GM19238 (cell line): ENCODE data around the gene GRB10.

Experiments
- DNase-seq: peaks from one replicate; pipeline ENCODE4 v3.0.0; 2011; ENCODE audit warnings: low spot score; ENCODE audit not compliant: insufficient read length

The GRB10 gene

DNA sequence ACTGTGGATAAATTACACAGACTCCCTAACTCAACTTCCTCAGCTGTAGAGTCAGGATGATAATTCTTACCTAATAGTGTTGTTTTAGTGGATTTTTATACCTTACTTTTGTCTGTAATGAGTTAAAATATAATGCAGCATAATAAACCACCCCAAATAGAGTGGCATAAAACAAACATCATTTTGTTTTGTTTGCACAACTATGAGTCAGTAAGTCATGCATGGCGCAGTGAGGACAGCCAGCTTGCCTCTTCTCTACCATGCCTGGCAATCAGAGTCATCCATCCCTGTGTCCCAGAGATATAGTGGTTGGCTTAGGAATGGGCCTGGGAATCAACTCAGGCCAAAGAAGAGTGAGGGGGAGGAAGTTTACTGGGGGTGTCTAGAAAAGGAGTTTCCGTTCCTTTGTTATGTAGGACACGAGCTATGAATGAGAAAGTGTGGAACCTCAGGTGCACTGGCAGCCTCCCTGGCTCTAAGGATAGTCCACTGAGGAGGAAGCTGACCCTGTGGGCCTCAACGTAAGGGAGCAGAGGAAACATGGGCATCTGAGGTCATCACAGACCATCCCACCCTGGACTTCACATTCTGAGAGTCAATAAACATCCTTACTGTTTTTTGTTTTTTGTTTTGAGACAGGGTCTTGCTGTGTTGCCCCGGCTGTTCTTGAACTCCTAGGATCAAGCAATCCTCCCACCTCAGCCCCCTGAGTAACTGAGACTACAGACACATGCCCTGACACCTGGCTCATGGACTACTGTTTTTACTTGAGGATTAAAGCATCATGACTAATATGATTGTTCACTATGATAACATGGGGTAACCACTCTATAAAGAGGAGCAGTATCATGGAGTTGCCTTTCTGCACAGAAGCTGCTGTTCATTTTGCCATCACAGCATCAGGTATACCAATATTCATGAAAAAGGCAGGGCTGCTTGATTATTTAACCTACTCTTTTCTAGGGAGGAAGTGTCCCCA lies 21.0 kb upstream of the GRB10 start:
- DNase-seq, result no peak

DNA sequence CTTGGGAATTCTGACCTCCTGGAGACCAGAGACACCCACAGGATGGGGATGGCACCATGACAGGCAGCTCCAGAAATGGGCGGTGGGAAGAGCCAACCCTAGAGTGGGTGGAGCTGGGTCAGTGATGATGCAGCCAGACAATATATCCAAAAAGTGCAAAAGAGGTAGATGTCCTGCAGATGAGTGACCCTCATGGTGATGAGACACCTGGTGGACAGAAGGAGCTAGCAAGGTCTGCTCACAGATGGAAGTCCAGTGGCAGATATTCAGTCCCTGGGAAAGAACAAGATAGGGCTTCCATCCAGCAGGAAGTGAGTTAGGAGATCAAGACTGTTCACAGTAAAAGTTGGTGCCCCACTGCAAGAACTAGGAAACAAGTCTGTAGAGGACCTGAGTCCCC lies 19.2 kb upstream of the GRB10 start:
- DNase-seq, result no peak

DNA sequence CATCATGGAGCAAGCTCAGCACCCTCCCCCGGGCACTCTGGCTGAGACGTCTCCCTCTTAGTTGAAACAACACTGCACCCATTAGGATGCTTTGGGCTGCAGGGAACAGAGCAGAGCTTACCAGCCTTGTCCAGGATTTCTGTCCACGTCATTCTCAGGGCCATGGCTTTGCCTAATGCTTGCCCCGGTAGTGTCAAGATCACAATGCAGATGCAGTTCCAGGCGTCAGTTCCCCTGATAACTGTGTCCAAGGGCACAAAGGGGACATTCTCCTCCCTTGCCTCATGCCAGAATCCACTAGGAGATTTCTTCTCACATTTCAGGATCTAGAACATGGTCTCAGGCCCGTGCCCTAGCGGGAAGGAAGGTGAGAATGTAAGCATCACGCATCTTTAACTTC lies 17.2 kb upstream of the GRB10 start:
- no peak for DNase-seq

DNA sequence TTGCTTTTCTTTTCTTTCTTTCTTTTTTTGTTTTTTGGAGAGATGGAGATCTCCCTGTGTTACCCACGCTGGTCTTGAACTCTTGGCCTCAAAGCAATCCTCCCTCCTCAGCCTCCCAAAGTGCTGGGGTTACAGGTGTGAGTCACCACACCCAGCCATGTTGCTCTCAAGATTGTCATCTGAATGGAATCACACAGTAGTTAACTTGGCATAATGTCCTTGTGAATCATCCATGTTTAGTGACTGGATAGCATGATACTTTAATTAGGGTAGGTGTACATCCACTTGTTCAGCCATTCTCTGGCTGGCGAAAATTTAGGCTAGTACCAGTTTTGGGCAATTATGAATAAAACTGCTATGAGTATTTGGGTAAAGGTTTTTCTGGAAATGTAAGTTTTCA lies 15.4 kb upstream of the GRB10 start:
- DNase-seq, result no peak

DNA sequence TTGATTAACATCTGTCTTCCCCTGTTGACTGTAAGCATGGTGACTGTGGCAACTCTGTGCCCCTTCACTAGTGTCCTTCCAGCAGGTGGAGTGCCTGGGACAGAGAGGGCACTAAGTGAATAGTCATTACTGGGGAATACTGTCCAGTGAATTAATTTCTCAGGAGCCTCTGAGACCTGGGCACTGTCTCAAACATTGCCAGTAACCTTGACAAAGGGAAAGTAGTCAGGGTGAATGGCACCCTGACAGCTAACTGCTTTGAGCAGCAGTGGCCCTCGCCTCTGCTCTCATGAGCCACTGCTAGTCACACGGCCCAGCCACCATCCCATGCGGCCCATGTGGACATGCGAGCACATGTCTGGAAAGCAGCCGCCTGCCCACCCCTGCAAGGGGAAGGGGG lies 13.1 kb upstream of the GRB10 start:
- DNase-seq, result no peak

DNA sequence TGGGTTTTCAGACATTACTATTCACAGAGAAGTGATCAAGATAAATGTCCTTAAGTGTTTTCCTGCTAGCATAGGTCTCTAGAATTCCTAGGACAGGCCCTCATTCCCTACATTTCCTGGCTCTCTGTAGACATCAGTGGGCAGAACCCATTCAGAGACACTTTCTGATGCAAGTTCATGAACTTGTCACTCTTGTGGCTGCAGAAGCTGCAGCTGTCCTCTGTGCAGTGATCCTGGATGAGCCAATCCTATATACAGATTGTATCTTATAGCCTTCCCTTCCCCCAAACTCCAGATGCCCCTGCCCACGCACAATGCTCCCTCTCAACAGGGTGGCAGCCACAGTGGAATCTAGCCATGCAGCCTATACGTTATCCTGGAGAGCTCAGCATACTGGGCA lies 12.6 kb upstream of the GRB10 start:
- DNase-seq, result no peak

DNA sequence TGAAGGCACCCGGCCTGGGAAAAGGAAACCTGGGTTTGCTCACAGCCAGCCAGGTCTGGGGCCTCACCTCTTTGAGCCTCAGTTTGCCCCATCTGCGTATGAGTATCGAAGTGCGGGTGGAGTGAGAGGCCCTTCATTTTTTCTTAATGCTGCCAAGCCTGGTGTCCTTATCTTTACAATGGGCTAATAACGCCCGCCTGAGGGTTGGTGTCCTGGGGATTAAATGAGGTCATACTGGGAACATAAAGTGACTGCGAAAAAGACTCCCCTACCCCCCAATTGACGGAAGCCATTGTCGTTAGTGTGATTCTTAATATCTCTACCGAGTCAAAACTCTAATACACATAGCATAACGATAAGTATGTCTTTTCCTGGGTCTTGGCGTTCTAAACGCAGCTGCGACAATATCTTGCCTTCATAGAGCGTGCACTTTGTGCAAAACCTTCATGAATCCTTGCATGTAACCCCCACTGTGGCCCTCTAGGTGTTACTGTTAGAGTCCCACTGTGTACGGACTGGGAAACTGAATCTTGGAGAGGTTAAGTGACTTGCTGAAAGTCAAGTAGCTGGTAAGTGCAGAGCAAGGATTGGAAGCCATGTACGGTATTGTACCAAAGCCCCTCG lies 11.4 kb upstream of the GRB10 start:
- DNase-seq, result no peak

DNA sequence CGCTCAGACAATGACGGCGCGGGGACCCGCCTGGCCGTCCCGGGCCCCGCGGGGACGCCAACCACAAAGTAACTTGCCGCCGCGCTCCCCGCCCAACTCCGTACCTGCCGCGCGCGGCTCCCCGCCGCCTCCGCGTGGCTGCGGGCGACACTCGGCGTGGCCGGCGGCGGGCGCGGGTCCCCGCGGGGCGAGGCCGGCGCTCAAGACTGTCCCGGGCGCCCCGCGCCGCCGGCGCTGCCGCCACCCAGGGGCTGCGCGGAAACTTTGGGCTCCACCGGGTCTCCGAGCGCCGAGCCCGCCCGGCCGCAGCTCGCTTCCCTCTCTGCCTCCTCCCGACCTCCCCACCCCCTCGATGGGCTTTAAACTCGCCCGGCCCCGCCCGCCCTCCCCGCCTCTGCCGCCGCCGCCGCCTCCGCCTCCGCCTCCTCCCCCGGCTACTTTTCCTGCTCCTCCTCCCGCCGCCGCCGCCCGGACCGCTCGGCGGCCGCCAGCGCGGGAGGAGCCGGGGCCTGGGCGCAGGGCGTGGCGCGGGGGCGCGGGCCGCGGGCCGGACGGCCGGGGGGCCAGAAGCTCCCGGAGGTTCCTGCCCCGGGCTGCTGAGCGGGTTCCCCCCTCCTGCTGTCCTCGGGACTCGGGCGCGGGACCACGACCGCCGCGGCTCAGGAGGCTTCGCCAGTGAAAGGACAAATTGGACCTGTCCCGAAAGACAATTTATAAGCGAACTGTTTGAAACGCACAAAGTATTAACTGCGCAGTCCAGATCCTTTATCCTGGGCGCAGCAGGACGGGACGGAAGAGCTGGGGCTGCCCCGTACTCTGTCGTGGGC lies 10.6 kb upstream of the GRB10 start:
- no peak for DNase-seq

DNA sequence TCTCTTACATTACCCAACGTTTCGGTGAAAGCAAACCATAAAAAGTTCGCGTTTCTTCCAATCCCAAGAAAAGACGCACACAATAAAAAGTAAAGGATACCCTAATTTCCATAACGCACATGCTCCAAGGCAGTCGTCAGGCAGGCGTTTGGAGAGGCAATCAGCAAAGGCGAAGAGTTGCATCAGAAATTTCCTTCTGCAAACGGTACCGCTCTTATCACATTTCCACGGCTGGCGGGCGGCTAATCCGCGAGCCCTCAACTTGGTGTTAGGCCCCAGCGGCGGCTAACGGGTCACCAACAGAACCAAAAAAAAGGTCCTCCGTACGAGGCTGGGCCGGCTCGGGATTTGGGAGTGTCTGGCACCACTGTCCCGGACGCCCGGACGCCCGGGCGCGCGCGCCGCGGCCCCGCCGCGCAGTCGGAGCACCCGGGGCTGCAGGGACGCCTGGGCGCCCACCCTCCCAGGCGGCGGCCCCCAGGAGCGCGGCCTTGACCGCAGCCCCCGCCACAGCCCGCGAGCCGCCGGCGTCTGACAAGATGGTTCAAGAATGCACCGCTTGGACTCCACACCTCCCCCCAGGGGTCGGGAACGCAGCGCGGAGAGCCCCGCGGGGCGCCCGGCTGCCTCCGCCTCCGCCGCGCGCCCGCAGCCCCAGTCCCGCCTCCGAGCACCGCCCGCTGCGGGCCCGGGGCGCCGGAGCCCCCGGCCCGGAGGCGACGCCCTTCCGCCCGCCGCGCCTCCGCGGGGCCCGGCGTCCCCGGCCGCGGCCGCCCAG lies 9.8 kb upstream of the GRB10 start:
- no peak for DNase-seq

DNA sequence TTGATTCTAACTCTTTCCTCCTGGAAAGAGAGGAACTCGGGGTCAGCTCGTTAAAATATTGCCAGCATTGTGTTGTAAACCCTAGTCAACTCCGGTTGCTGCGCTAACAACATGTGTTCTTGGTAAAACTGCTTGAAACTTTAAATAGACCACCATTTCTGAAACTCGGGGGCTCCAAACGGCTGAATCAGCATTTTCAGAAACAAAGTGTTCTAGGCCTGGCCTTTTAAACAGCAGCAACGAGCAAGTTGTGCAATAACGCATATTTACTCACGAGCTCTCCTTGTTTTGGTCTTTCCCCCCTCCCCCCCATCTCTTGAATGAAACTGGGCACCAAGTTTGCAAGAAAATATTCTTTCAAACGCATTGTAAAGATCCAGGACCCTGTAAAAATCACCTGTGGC lies 9.2 kb upstream of the GRB10 start:
- DNase-seq, result no peak

DNA sequence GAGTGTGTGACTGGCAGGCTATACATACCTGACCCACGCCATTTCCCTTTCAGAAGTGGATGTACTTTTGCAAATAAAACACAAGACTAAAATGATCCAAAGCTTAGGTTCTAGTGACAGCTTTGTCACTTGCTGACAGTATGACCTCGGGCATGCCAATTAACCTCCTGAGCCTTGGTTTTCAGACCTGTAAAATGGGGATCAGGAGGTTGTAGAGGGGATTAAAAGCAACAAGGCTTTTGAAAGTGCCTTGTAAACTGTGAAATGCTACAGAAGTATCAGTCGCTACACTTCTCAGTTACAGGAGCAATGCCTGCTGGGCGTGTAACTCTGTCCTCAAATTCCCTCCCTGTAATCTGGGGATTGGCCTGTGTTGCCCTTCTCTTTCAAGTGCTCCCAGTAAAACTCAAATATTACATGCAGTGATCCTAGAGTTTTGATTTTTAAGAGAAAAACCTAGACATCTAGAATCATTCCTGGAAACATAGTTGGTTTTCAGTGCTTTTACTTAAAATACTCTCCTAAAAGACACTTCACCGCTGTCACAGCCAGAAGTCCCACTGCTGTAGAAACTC lies 8.8 kb upstream of the GRB10 start:
- no peak for DNase-seq

DNA sequence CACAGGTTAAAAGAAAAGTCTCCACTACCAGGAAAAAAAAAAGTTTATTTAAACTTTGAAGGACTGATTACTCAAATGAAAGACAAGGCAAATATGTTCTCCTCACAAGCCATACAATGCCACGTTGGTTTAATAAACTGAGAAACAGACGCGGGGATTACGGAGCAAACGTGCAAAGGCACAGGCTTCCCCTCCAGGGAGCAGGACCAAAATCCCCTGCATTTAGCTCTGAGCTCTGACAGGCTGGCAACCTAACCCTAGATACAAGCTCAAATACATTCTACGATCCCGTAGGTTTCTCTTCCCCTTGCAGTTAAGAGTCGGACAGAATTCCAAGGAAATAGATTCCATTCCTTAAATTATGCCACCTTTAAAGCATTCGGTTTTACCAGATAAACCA lies 7.7 kb upstream of the GRB10 start:
- no peak for DNase-seq

DNA sequence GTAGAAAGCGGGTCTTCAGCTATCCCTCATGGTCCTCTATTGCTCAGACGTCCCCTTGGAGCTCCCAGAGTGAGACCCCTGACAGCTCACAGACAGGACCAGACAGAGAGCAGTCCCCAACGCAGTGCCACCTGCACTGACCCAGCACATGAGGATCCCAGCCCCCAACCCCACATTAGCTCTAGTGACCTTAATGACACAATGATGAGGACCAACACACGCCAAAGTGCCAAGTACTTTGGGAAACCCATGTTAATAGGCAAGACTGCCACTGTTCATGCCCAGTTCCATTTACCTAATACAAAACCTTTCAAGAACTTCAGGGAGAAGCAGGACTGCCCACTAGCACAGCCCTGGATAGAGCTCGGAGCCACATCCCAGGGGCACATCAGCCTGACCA lies 5.7 kb upstream of the GRB10 start:
- no peak for DNase-seq

DNA sequence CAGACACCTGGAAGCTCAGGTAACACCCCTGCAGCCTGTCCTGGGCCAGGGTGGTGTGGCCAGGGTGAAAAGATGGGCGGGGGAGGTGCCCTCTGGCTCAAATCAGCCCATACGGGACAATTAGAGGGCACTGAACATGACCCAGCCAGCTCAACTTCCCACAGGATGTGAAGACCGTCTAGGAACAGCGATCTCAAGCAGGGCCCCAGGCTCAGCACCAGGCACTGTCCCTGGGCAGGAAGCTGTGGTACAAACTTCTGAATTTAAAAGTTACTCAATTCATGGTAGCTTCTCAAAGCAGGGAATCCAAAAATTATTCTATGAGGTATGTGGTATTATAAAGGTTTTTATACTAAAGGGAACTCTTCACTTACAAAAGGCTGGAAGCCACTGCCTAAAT lies 5.1 kb upstream of the GRB10 start:
- DNase-seq, result no peak

DNA sequence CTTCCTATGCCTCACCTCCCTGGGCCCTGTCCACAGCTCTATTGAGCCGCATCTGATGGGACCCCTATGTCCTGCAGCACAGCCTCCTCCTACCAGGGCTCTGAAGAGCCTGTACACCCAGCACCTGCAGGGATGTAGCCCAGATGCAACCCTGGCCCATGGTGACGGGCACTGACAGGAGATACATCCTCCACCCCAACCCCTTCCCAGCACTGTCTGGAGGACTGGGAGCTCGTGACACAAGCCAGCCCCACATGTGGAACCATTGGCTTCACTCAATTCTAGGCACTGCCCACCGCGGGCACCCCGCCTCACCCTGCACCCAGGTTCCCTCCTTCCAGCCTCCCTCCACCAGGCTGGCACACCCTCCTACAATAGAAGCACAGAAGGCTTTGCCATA lies 2.6 kb upstream of the GRB10 start:
- DNase-seq, result no peak

DNA sequence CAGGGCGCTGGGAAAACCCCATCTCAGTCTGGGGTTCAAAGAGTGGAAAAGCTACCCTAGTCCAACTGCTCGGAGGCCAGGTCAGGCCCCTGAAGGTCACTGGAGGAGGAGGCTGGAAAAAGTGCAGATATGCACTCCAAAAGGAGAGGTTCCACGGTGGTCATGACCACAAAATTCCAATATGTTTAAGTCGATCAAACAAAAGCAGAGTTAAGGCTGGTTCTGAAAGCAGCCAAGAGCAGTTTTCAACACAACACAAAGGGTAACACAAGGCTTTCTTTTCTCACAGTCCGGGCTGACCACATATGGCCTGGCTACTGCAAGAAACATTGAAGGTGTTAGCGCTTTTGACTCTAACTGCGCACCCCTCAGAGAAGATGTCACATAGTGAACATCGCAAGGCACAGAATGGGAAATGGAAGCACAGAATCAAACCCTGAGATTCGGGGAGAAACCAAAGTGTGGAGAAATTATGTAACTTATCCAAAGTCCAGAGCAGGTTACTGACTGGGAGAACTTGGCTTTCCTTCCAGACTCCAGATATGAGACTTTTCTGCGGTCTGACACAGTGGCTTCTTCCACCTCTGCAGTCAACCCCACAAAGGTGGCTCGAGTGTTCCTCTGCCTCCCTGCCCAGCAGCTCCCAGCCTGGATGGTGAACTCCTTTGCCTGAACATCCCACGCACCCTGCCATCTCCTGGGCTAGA lies 1.3 kb upstream of the GRB10 start:
- DNase-seq, result no peak

DNA sequence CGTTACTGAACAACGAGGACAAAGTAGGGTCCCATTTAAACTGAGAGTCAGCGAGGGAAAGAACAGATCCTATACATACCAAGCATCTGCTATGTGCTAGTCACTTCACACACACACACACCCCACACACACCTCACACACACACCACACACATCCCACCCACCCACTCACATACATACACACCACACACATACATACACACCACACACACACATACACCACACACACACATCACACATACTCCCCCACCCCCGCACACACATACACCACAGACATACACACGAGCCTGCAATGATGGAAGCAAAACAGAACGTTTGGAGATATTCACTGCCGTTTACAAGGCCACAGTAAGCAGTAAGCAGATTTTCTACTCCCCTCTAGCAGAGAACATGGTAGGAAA lies 607 bp upstream of the GRB10 start:
- no peak for DNase-seq

DNA sequence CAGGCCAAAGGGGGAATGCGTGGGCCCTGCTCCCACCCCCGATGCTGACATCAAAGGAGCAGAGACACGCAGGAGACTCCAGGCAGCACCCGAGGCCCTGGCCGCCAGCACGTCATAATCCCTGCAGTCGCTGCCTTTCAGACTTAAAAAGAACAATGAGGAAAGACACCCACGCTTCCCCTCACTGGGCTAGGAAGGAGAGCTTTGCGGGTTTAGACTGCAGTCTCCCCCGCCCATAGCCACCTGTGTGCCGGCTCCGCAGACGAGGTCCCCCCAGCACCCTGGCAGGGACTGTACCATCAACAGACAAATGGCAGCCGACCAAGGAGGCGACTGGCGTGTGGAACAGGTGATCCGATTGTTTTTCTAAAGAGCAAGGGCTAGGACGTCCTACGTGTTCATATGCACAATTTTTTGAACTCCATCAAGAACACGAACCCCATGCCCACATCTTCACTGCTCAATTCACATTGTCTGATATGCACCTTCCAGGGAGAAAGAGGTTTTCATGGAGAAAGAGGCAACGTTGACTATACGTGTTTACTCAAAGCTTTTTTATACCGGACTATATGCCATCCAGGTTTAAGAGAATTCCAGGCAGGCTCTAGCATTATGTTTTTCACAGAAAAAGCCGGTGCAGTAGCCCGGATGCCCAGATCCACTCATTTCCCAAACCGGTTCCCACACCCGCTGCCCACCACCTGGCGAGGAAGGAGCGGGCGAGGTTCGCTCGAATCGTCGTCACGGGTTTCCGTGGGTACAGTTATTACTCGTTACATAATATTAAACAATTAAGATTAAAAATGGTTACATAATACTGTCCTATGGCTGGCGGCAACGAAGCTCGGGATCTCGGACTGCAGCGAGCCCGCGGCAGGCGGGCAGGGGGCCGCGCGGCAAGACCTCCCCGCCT lies 1.1 kb downstream of the GRB10 start:
- no peak for DNase-seq

DNA sequence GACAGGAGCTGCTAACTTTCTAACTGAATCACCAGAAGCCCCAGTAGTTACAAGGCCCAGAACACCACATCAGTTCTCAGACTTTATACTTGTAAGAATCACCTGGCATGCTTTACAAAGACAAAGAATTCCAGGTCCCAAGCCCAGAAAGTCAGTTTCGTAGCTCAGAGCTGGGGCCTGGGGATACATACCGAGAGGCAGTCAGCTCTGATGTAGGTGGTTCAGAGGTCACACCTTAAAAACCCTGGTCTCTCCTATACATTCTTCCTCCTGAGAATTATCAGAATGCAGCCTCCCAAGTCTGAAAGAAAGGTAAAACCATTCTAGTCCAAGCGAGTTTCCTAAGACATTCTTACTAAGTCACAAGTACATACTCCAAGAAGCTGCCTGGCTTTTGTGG lies 2.3 kb downstream of the GRB10 start:
- no peak for DNase-seq
